Erythroblast (primary cell): Measurements from ENCODE around the gene TCP11L1.
"Not testable (repeated sequence)": the region's sequence is repeated elsewhere in the genome, so short reads cannot be mapped to it uniquely, and the experiment has no call there.

Experiments used
- DNase-seq, 2 experiments: peaks; one replicate each; lab custom pipeline; 2025; lab: John Stamatoyannopoulos, UW
- GATA1 ChIP-seq: IDR thresholded peaks from 2 replicates; pipeline ENCODE4 v1.6.1; 2011; ENCODE audit warnings: low read depth, mild to moderate bottlenecking, control low read depth, low read length, moderate library complexity
- POLR2A ChIP-seq: IDR thresholded peaks from 2 replicates; pipeline ENCODE4 v1.6.1; 2011; ENCODE audit warnings: mild to moderate bottlenecking, low read length

The TCP11L1 gene

GRCh38 chr11:33018840-33019239 is 20.5 kb upstream of the TCP11L1 start:
- DNase-seq, result no peak

GRCh38 chr11:33021501-33021900 is 17.9 kb upstream of the TCP11L1 start:
- TF ChIP-seq POLR2A (no peak), GATA1 (no peak)
- DNase-seq, result no peak

More at GRCh38 chr11:33018840-33019239, 20.5 kb upstream of the TCP11L1 start:
- TF ChIP-seq POLR2A (no peak), GATA1 (no peak)

GRCh38 chr11:33021937-33022336 is 17.4 kb upstream of the TCP11L1 start:
- TF ChIP-seq GATA1 (no peak), POLR2A (no peak)

GRCh38 chr11:33025339-33025722 is 14.0 kb upstream of the TCP11L1 start:
- DNase-seq, result no peak
- TF ChIP-seq POLR2A (no peak), GATA1 (no peak)

More at GRCh38 chr11:33021937-33022336, 17.4 kb upstream of the TCP11L1 start:
- no peak for DNase-seq

- DNase-seq, result no peak
- no peak for TF ChIP-seq POLR2A
- TF ChIP-seq GATA1, result no peak
Observed at GRCh38 chr11:33027233-33027632, 12.1 kb upstream of the TCP11L1 start.

- no peak for DNase-seq
- no peak for TF ChIP-seq POLR2A
- no peak for TF ChIP-seq GATA1
Observed at GRCh38 chr11:33027846-33028536, 11.4 kb upstream of the TCP11L1 start.

GRCh38 chr11:33028537-33028914 is 10.8 kb upstream of the TCP11L1 start:
- TF ChIP-seq GATA1 (no peak), POLR2A (no peak)
- DNase-seq, result no peak

GRCh38 chr11:33029218-33029617 is 10.2 kb upstream of the TCP11L1 start:
- DNase-seq, result not testable (repeated sequence)

GRCh38 chr11:33033493-33033892 is 5.9 kb upstream of the TCP11L1 start:
- DNase-seq, result no peak
- TF ChIP-seq GATA1, result no peak
- no peak for TF ChIP-seq POLR2A

- DNase-seq, result no peak
- TF ChIP-seq POLR2A (no peak), GATA1 (no peak)
Observed at GRCh38 chr11:33035011-33035410, 4.4 kb upstream of the TCP11L1 start.

- DNase-seq, result peak; percentile 53 to 66
- no peak for TF ChIP-seq GATA1
- TF ChIP-seq POLR2A, result no peak
Observed at GRCh38 chr11:33040033-33040861, 875 bp downstream of the TCP11L1 start.

GRCh38 chr11:33040862-33041453 is 1.6 kb downstream of the TCP11L1 start:
- TF ChIP-seq POLR2A (no peak), GATA1 (no peak)
- peak in 1 of 2 experiments; percentile 29 for DNase-seq

GRCh38 chr11:33043221-33043830 is 4.0 kb downstream of the TCP11L1 start:
- no peak for TF ChIP-seq POLR2A
- TF ChIP-seq GATA1, result no peak
- DNase-seq, result no peak

- DNase-seq, result no peak
- no peak for TF ChIP-seq GATA1
- no peak for TF ChIP-seq POLR2A
Observed at GRCh38 chr11:33044285-33044756, 4.9 kb downstream of the TCP11L1 start.

- peak; percentile 14 to 36 for DNase-seq
- TF ChIP-seq POLR2A, result no peak
- TF ChIP-seq GATA1, result no peak
Observed at GRCh38 chr11:33045551-33046255, 6.3 kb downstream of the TCP11L1 start.

- DNase-seq, result not testable (repeated sequence)
Observed at GRCh38 chr11:33048701-33049100, 9.3 kb downstream of the TCP11L1 start.

GRCh38 chr11:33049565-33050408 is 10.4 kb downstream of the TCP11L1 start:
- not testable (repeated sequence) for DNase-seq
